Fibroblast of skin of left quadriceps (primary cell): Measurements from ENCODE around the gene GBP2.
"Not testable (repeated sequence)": the region's sequence is repeated elsewhere in the genome, so short reads cannot be mapped to it uniquely, and the experiment has no call there.

Experiments used
- DNase-seq, 2 experiments: peaks; one replicate each; pipeline ENCODE4 v3.0.0-alpha.2; 2013; ENCODE audit warnings: low read depth in 2 of 2

Gene GBP2

GRCh38 chr1:89125913-89126580 lies at the start of gene GBP2:
Gene GBP2, minus strand, starts transcription at chr1:89126114. Its CDS starts 4,148 bp downstream, at chr1:89121966.
- DNase-seq: peak; percentile 62 to 64

- DNase-seq: no peak
Observed at GRCh38 chr1:89174491-89174890, 48.6 kb upstream of the GBP2 start.

- no peak for DNase-seq
Observed at GRCh38 chr1:89172468-89173143, 46.7 kb upstream of the GBP2 start.

GRCh38 chr1:89171067-89171438 lies 45.1 kb upstream of the GBP2 start:
- DNase-seq: no peak

- DNase-seq: no peak
Observed at GRCh38 chr1:89170170-89171066, 44.5 kb upstream of the GBP2 start.

GRCh38 chr1:89169166-89169565 lies 43.3 kb upstream of the GBP2 start:
- no peak for DNase-seq

GRCh38 chr1:89167590-89168230 lies 41.8 kb upstream of the GBP2 start:
- no peak for DNase-seq

- DNase-seq: no peak
Observed at GRCh38 chr1:89166705-89167104, 40.8 kb upstream of the GBP2 start.

- no peak for DNase-seq
Observed at GRCh38 chr1:89165811-89166210, 39.9 kb upstream of the GBP2 start.

GRCh38 chr1:89151047-89151446 lies 25.1 kb upstream of the GBP2 start:
- no peak for DNase-seq

- DNase-seq: no peak
Observed at GRCh38 chr1:89149976-89150375, 24.1 kb upstream of the GBP2 start.

- DNase-seq: no peak
Observed at GRCh38 chr1:89149229-89149628, 23.3 kb upstream of the GBP2 start.

GRCh38 chr1:89147678-89148658 lies 22.1 kb upstream of the GBP2 start:
- DNase-seq: no peak

- no peak for DNase-seq
Observed at GRCh38 chr1:89146721-89147120, 20.8 kb upstream of the GBP2 start.

- DNase-seq: no peak
Observed at GRCh38 chr1:89143484-89143883, 17.6 kb upstream of the GBP2 start.

GRCh38 chr1:89142160-89142559 lies 16.2 kb upstream of the GBP2 start:
- no peak for DNase-seq

GRCh38 chr1:89133747-89134146 lies 7.8 kb upstream of the GBP2 start:
- no peak for DNase-seq

GRCh38 chr1:89130716-89131115 lies 4.8 kb upstream of the GBP2 start:
- no peak for DNase-seq

GRCh38 chr1:89129911-89130310 lies 4.0 kb upstream of the GBP2 start:
- no peak for DNase-seq

GRCh38 chr1:89128003-89128458 lies 2.1 kb upstream of the GBP2 start:
- not testable (repeated sequence) for DNase-seq
